Activated CD8-positive, alpha-beta memory T cell treated with anti-CD3 and anti-CD28 coated beads, Interleukin-2, amount 50 U/mL, for 1 hour (primary cell): Measurements from ENCODE around the gene OR10H5.
"Not testable (repeated sequence)": the region's sequence is repeated elsewhere in the genome, so short reads cannot be mapped to it uniquely, and the experiment has no call there.

Source experiments
- DNase-seq: peaks from one replicate; pipeline ENCODE4 v3.0.0-alpha.2; 2020; ENCODE audit errors: extremely low read depth

Gene OR10H5

GRCh38 chr19:15811476-15811875 is 24.0 kb downstream of the OR10H5 start:
- no peak for DNase-seq

- DNase-seq, result peak; percentile 9
These were observed 24.7 kb downstream of the OR10H5 start for GRCh38 chr19:15812060-15812722.

GRCh38 chr19:15813916-15814315 is 26.5 kb downstream of the OR10H5 start:
- no peak for DNase-seq

- no peak for DNase-seq
These were observed 27.8 kb downstream of the OR10H5 start, which contains the start of gene OR10H1 for GRCh38 chr19:15815306-15815705. Gene OR10H1, minus strand, starts transcription at chr19:15815664. Its CDS starts 7,627 bp downstream, at chr19:15808037.

GRCh38 chr19:15820646-15821045 is 33.2 kb downstream of the OR10H5 start:
- no peak for DNase-seq

- DNase-seq, result no peak
These were observed 38.3 kb downstream of the OR10H5 start for GRCh38 chr19:15825753-15826152.

GRCh38 chr19:15828121-15828610 is 40.7 kb downstream of the OR10H5 start:
- no peak for DNase-seq

GRCh38 chr19:15828611-15829305 is 41.3 kb downstream of the OR10H5 start:
- not testable (repeated sequence) for DNase-seq

- DNase-seq, result no peak
These were observed 41.8 kb downstream of the OR10H5 start for GRCh38 chr19:15829306-15829698.

GRCh38 chr19:15829786-15830185 is 42.3 kb downstream of the OR10H5 start:
- DNase-seq, result no peak

- DNase-seq, result no peak
These were observed 44.2 kb downstream of the OR10H5 start for GRCh38 chr19:15831626-15832025.

- not testable (repeated sequence) for DNase-seq
These were observed 46.8 kb downstream of the OR10H5 start for GRCh38 chr19:15834232-15834631.

GRCh38 chr19:15835565-15836329 is 48.3 kb downstream of the OR10H5 start:
- DNase-seq, result peak; percentile 57

- DNase-seq, result peak; percentile 95
These were observed 49.1 kb downstream of the OR10H5 start for GRCh38 chr19:15836330-15837220.

- DNase-seq, result no peak
These were observed 49.8 kb downstream of the OR10H5 start for GRCh38 chr19:15837221-15837731.

- no peak for DNase-seq
These were observed 50.9 kb downstream of the OR10H5 start for GRCh38 chr19:15838351-15838750.

- DNase-seq, result not testable (repeated sequence)
These were observed 52.4 kb downstream of the OR10H5 start for GRCh38 chr19:15839888-15840287.

- no peak for DNase-seq
These were observed 53.4 kb downstream of the OR10H5 start for GRCh38 chr19:15840833-15841232.

- DNase-seq, result no peak
These were observed 54.6 kb downstream of the OR10H5 start for GRCh38 chr19:15841875-15842569.

GRCh38 chr19:15843203-15843893 is 55.9 kb downstream of the OR10H5 start:
- no peak for DNase-seq
